HG02623 (cell line): ENCODE results near the gene INPP4B.

ENCODE experiments used
- ATAC-seq: cut with Tn5 transposase; IDR thresholded peaks from one replicate; pipeline ENCODE4 v1.9.1; 2021; ENCODE audit warnings: moderate library complexity; ENCODE audit not compliant: unreplicated experiment

The INPP4B gene

DNA sequence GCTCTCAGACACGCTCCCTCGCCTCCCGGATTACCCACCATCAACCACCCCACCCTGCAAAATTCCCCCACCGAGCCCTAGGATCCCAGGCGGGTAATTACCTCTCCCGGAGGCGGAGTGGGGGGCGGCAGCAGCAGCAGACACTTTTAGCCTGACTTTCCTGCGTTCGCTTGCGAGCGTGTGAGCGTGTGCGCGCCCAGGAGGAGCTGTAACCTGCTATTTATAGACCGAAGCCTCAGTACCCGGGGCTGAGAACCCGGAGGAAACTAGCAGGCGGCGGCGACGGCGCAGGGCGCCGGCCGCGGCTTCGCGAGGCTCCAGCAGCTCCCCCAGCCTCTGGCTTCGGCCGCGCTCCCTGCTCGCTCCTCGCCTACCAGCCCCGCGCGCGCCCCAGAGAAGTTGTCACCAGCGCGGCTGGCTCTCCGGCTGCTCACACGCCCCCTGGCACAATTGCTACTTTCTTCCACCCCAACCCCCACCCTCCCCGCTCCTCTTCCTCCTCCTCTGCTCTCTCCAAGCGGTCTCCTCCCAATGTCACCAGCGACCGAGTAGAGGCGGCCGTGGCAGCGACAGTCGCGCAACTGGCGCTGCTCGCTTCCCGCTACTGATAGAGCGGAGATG lies at the start of gene INPP4B:
TSS of gene INPP4B (minus strand) at position 194 of the 621 bp plus-strand sequence.
- no peak for ATAC-seq

DNA sequence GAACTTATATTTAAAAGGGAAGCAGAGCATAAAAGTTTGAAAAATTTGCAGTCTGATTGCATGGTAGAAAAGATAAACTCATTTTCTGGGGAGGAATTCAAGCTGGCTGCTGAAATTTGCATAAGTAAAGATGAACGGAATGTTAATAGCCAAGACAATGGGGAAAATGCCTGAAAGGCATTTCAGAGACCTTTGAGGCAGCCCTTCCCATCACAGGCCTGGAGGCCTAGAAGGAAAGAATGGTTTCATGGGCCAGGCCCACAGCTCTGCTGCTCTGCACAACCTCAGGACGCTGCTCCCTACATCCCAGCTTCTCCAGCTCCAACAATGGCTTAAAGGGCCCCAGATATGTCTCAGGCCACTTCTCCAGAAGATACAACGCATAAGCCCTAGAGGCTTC lies 46.9 kb upstream of the INPP4B start:
- ATAC-seq, result no peak

GRCh38 chr4:142886566-142886965 lies 40.5 kb upstream of the INPP4B start:
- no peak for ATAC-seq

DNA sequence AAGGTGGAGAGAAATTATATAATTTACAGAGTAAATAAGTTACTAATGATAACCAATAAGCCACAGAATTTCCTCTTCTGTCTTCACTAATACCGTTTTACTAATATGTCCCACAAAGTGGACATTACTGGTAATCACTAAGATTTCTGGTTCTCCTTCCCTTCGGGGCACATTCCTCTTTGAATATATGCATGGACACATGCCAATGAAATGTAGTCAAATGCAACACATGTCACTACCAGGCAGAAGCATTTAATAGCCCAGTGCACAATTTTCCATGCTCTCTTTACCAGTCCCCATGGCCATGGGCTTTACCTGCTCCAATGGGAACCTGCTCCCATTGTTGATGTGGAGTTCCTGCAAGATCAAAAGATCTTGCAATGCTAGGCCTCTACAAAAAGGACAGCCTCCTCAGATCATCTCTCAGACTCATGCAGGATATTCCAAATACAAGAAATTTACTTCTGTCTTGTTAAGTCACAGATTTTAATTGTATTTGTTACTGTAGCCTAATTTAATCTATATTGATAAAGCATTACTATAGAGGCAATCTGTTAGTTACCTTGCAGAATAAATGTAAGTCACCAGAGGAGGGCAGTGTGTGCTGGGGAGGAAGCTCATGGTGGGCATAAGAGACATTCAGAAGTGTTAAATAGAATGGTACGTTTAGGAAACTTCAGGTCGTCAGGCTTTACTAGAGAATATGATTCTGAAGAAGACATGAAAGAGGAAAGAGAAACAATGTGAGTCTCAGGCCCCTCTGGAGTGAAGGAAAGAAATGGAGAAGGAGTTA lies 37.1 kb upstream of the INPP4B start:
- no peak for ATAC-seq

- no peak for ATAC-seq
Measured at GRCh38 chr4:142882159-142882558, 36.1 kb upstream of the INPP4B start.

DNA sequence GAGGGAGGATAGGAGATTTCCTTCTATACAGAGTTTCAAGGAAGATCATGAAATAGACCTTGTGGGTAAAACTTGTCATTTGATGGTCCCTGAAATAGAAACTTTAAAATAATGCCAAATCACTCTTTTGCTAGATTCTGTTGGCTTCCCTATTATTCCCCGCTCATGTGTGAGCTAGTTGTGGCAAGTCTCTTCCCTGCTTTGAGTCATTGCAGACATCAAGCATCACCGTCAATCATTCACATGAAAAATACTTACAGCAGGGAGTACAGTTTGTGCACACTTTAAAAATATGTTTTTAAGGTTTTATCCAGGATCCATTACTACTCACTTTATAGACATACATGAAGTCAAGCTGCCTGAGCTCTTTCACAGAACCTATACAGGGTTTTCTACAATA lies 35.2 kb upstream of the INPP4B start:
- no peak for ATAC-seq

- no peak for ATAC-seq
Measured at GRCh38 chr4:142875117-142875516, 29.0 kb upstream of the INPP4B start.

DNA sequence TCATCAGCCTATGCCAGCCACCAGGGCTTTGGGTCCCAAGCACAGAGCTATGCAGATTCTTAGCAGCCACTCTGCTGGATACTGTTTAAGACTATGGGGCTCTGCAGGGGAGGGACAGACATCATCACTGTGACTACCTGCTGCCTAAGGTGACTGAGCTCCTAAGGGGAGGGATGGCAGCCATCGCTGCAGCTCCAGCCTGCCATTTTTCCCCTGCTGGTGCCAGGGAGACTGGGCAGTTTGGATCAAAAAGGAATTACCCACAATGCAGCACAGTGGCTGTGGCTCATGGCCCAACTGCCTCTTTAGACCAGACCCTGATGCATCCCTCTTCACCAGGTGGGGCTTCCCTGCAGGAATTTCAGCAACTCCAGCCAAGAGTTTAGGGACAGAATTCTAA lies 28.6 kb upstream of the INPP4B start:
- no peak for ATAC-seq

DNA sequence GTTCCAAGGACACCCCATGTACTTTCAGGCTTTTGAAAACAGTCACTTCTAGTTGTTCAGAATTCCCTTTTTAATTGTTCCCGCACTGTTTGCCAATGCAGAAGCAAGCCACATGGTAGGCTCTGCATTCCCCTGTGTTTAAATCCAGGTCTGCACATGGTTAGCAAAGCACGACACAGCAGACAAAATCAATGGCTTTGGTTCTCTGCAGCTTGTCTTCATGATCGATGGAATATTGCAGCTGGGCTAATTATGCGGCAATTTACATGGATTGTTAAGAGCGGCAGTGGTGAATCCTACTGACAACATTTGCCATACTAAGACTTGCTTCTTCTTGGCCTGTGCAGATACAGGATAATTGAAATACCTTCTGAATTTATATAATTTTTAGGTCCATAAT lies 20.6 kb upstream of the INPP4B start:
- ATAC-seq, result no peak

- no peak for ATAC-seq
Measured at GRCh38 chr4:142861351-142861750, 15.2 kb upstream of the INPP4B start.

GRCh38 chr4:142858965-142859364 lies 12.9 kb upstream of the INPP4B start:
- no peak for ATAC-seq

GRCh38 chr4:142858446-142858845 lies 12.3 kb upstream of the INPP4B start:
- no peak for ATAC-seq

- ATAC-seq, result no peak
Measured at GRCh38 chr4:142856576-142856975, 10.5 kb upstream of the INPP4B start.

- ATAC-seq, result no peak
Measured at GRCh38 chr4:142850478-142850877, 4.4 kb upstream of the INPP4B start.

- peak; percentile 67 for ATAC-seq
Measured at GRCh38 chr4:142846729-142847596, 862 bp upstream of the INPP4B start.

GRCh38 chr4:142845293-142846107 lies 601 bp downstream of the INPP4B start:
- no peak for ATAC-seq

DNA sequence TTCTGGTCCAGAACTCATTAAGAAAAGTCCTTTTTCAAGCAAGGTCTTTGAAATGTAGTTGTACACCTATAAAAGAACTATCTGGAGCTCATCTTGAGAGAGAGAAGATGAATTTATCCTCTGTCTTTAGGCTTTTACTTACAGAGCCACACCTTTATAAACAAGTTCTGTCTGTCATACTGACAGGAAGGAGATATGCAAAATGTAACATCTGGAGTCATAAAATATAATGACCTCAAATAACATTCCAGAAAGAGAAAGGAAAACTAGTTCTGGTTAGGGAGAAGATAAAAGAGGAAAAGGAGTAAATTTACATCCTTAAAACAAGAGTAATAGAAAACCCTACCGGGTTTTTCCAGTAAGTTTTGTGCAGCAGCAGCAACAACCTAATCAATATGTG lies 1.3 kb downstream of the INPP4B start:
- ATAC-seq, result no peak

DNA sequence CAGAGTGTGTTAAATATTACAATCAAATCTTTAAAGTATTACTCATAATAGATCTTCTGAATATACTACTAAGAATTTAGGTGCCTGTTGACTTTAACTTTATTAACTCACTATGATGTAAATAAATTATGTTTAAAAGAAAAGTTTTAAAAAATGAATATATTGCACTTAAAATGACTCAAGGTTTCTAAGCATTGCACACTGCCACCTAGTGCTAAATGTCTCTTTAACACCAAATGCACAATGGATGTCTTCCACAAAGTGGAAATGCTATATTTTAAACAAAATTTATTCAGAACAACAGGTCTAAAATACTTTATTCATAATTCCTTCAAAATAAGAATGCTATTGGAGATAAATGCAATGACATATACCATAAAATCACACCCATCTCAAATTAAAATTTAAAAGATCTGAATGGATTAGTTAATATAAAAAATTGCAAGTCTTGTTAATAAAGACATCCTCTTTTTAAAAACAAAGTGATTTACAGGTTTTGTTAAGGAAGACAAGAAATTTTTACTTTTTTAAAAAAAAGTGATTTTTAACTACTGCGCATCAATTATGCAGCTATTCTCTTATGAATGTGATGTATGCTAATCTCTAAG lies 5.5 kb downstream of the INPP4B start:
- ATAC-seq, result no peak

GRCh38 chr4:142838778-142839177 lies 7.3 kb downstream of the INPP4B start:
- ATAC-seq, result no peak

GRCh38 chr4:142832022-142832421 lies 14.1 kb downstream of the INPP4B start:
- ATAC-seq, result no peak
